BJ (cell line): Measurements from ENCODE around the gene AHRR. TPM values are rescaled to one million over a fixed set of nuclear protein-coding genes. Genes with fewer than 3 reads are reported as not detected.

ENCODE experiments used
- CTCF ChIA-PET: fragments of 350-600 bp; formaldehyde crosslinking; extraction: SDS; loops from one replicate; lab custom pipeline; 2021; ENCODE audit warnings: antibody characterized with exemption, inconsistent platforms; lab: Yijun Ruan, JAX
- POLR2A ChIA-PET: fragments of 300-600 bp; sonication (Branson Sonifier 250); formaldehyde crosslinking; extraction: SDS; loops from one replicate; lab custom pipeline; 2021; ENCODE audit warnings: antibody characterized with exemption; lab: Charles Lee
- DNase-seq: peaks from one replicate; pipeline ENCODE4 v3.0.0-alpha.2; 2011; ENCODE audit warnings: low read depth
- H3K27me3 ChIP-seq: 2 replicates; pipeline ENCODE4 v1.6.0; 2011; ENCODE audit warnings: low read length; ENCODE audit not compliant: control insufficient read depth, insufficient read depth
- H3K36me3 ChIP-seq: 2 replicates; pipeline ENCODE4 v1.5.1; 2011; ENCODE audit warnings: low read length; ENCODE audit not compliant: control insufficient read depth, insufficient read depth
- H3K4me3 ChIP-seq: 2 replicates; pipeline ENCODE4 v1.5.1; 2011; ENCODE audit warnings: low read depth, mild to moderate bottlenecking, control low read depth, low read length
- polyA plus RNA-seq: library from polyadenylated mRNA; depleted of rRNA; stranded (reverse); fragments of >200 nt; gene quantifications from 2 replicates; pipeline ENCODE4 v1.2.3, GENCODE V29; 2011
- TF ChIP-seq, protein P1 (sequence below): IDR thresholded peaks from 2 replicates; pipeline ENCODE4 v1.5.1; 2011; ENCODE audit warnings: low read depth, mild to moderate bottlenecking, control low read depth, inconsistent platforms, low read length, moderate library complexity; ENCODE audit not compliant: insufficient read depth

The AHRR gene
- polyA plus RNA-seq, 1 experiment: 36.4 TPM

DNA sequence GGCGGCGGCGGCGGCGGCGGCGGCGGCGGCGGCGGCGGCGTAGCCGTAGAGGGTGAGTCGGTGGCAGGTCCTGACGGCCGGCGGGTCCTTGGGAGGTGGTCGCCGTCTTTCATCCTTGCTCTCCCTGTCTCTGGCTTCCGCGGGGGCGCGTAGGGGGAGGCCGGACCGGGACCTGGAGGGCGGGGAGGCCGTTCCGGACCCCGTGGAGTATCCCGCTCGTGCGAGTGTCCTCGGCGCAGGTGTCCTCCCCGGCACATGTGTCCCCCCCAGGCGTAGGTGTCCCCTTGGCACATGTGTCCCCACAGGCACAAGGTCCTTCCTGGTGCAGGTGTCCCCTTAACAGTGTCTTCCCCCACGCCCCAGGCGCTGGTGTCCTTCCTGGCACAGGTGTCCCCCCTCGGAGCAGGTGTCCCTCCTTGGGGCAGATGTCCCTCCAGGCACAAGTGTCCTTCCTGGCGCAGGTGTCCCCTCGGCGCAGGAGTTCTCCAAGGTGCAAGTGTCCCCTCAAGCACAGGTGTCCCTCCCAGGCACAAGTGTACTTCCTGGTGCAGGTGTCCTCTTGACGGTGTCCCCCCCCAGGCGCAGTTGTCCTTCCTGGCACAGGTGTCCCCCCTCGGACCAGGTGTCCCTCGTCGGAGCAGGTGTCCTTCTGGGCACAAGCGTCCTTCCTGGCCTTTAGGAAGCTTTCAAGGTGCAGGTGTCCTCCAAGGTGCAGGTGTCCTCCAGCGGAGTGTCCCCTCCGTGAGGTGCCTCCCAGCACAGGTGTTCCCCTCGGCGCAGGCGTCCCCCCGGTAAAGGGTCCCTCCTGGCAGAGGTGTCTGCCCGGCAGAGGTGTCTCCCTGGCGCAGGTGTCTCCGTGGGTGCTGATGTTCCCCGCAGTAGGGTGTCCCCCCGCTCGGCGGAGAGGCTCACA is 122.0 kb downstream of the AHRR start:
- no peaks in the 10 kb centered on the region for H3K27me3 ChIP-seq
- TF ChIP-seq, protein P1, sequence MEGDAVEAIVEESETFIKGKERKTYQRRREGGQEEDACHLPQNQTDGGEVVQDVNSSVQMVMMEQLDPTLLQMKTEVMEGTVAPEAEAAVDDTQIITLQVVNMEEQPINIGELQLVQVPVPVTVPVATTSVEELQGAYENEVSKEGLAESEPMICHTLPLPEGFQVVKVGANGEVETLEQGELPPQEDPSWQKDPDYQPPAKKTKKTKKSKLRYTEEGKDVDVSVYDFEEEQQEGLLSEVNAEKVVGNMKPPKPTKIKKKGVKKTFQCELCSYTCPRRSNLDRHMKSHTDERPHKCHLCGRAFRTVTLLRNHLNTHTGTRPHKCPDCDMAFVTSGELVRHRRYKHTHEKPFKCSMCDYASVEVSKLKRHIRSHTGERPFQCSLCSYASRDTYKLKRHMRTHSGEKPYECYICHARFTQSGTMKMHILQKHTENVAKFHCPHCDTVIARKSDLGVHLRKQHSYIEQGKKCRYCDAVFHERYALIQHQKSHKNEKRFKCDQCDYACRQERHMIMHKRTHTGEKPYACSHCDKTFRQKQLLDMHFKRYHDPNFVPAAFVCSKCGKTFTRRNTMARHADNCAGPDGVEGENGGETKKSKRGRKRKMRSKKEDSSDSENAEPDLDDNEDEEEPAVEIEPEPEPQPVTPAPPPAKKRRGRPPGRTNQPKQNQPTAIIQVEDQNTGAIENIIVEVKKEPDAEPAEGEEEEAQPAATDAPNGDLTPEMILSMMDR: no peak
- CTCF ChIA-PET: interaction anchor here (0.6 to 1.0 kb wide), 2 partner anchors 13 to 227 kb away, joined by 3 to 5 read pairs; no protein-coding TSS in a partner anchor
- H3K4me3 ChIP-seq: peak overlapping the region; percentile 87
- peaks cover 12% of the 10 kb centered on the region for H3K36me3 ChIP-seq
- POLR2A ChIA-PET: no interaction called here
- DNase-seq: no peak

DNA sequence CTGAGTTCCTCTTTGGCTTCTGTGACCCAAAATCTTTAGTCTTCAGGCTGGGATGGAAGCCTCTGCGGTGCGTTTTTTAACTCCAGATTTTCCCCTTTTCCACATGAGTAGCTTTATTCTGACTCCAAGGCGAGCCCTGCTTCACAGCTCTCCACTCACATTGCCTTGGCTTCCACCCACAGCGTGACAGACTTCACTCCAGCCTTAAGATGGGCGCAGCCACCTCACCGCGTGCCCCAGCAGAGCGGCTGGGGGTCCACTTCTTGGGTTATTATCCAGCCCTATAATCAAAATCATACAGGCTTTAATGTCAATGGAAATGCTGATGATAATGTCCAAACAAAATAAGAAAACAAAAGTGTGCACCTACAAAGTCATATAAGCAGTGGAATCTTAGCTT is 122.7 kb downstream of the AHRR start:
- Histone ChIP-seq H3K4me3 (peak overlapping the region; percentile 87), H3K27me3 (no peaks in the 10 kb centered on the region), H3K36me3 (peaks cover 17% of the 10 kb centered on the region)
- ChIA-PET CTCF (interaction anchor here (0.6 to 3.4 kb wide), 3 partner anchors 13 to 227 kb away, joined by 3 to 11 read pairs (median 5); partner anchors contain the start of gene AHRR), POLR2A (no interaction called here)
- DNase-seq: no peak
- TF ChIP-seq, protein P1: no peak

DNA sequence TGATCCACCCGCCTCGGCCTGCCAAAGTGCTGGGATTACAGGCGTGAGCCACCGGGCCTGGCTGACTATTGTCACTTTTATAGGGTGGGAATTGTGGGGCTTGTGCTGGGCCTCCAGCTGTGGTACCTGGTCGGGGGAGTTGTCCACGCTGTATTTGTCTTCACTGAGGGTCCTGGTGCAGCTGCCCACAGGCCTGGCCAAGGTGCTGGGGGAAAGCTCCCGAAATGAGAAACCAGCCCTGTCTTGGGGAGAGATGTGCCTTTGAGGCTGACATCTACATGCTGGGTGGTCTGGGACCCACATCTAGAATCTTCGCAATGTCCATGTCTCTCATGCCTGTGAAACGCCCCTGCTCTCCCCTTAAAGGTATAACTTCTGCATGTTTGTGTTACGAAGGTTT is 124.1 kb downstream of the AHRR start:
- no peak for DNase-seq
- H3K27me3 ChIP-seq: no peaks in the 10 kb centered on the region
- H3K4me3 ChIP-seq: no peak overlapping the region
- CTCF ChIA-PET: interaction anchor here (0.9 to 5.2 kb wide), 8 partner anchors 10 to 457 kb away, joined by 3 to 28 read pairs (median 12); partner anchors contain the start of gene AHRR
- POLR2A ChIA-PET: no interaction called here
- H3K36me3 ChIP-seq: peaks cover 18% of the 10 kb centered on the region
- TF ChIP-seq, protein P1: no peak

DNA sequence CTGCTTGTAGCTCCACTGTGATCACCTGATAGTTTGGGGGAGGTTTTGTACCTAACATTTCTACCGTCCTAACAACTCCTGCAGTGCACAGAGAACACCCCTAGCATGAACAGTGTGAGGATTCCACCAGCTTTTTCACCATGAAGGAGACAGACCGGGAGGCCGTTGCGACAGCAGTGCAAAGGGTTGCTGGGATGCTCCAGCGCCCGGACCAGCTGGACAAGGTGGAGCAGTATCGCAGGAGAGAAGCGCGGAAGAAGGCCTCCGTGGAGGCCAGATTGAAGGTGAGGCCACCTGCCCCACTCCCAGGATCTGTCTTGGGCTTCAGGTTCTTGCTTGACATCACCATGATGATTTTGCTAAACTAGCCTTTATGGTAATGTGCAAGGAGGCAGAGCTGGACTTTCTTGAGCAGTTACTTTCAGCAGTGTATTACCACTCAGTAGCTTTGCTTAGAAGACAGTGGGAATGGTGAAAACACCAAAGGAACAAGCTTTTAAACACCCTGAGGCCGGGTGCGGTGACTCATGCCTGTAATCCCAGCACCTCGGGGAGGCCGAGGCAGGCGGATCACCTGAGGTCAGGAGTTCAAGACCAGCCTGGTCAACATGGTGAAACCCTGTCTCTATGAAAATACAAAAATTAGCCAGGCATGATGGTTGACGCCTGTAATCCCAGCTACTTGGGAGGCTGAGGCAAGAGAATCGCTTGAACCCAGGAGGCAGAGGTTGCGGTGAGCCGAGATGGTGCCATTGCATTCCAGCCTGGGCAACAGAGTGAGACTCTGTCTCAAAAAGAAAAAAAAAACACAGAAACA is 124.8 kb downstream of the AHRR start:
- TF ChIP-seq, protein P1: no peak
- CTCF ChIA-PET: interaction anchor here (0.9 to 5.2 kb wide), 12 partner anchors 10 to 458 kb away, joined by 3 to 28 read pairs (median 10); partner anchors contain the start of gene AHRR

More for the DNA sequence above, 124.8 kb downstream of the AHRR start:
- no peaks in the 10 kb centered on the region for H3K27me3 ChIP-seq
- DNase-seq: no peak
- H3K36me3 ChIP-seq: peaks cover 18% of the 10 kb centered on the region
- H3K4me3 ChIP-seq: no peak overlapping the region
- POLR2A ChIA-PET: interaction anchor here (0.7 kb wide), 1 partner anchor 28 kb away, joined by 7 read pairs; no protein-coding TSS in a partner anchor
